ENCODE data around the gene ATP1B1.

DNA sequence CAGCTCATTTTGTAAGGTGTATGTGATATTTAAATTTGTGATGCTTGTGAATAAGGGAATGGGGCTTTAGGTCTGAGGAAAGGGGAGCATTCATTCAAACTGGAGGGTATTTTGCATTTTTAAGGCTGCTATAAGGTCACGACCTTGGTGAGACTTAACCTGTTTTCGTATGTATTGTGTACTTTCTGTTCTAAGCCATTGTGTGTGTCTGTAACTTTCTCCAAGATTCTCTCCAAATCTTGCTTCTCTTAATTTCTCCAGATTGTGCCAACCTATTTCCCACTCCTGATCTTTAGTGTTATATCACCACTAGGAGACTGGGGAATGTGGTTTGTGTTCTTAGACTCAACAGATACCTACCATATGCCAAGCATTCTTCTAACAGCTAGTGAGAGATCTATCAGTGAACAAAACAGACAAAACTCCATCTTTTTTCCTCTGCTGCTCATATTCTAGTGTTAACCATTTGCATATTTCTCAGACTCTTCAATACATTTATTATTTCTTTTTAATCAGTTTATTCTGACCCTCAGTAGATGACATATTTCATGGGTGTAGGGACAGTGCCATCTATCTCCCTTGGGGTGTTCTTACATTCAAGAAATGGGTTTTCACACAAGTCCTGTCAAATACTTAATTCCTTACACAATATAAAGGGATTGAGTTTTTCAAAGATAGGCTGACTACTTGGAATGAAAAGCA, 27.5 kb downstream of the ATP1B1 start:
- TF ChIP-seq POLR2A (IDR thresholded peaks at IDR 0.05) (no peak), EP300 (IDR thresholded peaks at IDR 0.05) (no peak)
- TF ChIP-seq, protein P1, sequence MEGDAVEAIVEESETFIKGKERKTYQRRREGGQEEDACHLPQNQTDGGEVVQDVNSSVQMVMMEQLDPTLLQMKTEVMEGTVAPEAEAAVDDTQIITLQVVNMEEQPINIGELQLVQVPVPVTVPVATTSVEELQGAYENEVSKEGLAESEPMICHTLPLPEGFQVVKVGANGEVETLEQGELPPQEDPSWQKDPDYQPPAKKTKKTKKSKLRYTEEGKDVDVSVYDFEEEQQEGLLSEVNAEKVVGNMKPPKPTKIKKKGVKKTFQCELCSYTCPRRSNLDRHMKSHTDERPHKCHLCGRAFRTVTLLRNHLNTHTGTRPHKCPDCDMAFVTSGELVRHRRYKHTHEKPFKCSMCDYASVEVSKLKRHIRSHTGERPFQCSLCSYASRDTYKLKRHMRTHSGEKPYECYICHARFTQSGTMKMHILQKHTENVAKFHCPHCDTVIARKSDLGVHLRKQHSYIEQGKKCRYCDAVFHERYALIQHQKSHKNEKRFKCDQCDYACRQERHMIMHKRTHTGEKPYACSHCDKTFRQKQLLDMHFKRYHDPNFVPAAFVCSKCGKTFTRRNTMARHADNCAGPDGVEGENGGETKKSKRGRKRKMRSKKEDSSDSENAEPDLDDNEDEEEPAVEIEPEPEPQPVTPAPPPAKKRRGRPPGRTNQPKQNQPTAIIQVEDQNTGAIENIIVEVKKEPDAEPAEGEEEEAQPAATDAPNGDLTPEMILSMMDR (IDR thresholded peaks at IDR 0.05), result no peak
